ENCODE measurements around the gene SPACA5.
"Not testable (repeated sequence)": the region's sequence is repeated elsewhere in the genome, so short reads cannot be mapped to it uniquely, and the experiment has no call there.

Gene SPACA5

GRCh38 chrX:48006688-48007087 lies at the start of gene SPACA5:
Gene SPACA5 (plus strand): TSS chrX:48006988. CDS start chrX:48007803, 815 bp downstream.
- in situ Hi-C loops (cut with MboI; ENCODE audit: low pct_unique_long_range_greater_than_20kb, low sequenced_read_pairs, unreplicated experiment): not testable (repeated sequence)

GRCh38 chrX:47958206-47958605 lies 48.6 kb upstream of the SPACA5 start:
- in situ Hi-C loops (cut with MboI; ENCODE audit: low pct_unique_long_range_greater_than_20kb, low sequenced_read_pairs, unreplicated experiment); DNase-seq (ENCODE audit: low spot score): not testable (repeated sequence)

More at GRCh38 chrX:48006688-48007087, at the start of gene SPACA5:
- DNase-seq (ENCODE audit: low spot score): not testable (repeated sequence)

DNA sequence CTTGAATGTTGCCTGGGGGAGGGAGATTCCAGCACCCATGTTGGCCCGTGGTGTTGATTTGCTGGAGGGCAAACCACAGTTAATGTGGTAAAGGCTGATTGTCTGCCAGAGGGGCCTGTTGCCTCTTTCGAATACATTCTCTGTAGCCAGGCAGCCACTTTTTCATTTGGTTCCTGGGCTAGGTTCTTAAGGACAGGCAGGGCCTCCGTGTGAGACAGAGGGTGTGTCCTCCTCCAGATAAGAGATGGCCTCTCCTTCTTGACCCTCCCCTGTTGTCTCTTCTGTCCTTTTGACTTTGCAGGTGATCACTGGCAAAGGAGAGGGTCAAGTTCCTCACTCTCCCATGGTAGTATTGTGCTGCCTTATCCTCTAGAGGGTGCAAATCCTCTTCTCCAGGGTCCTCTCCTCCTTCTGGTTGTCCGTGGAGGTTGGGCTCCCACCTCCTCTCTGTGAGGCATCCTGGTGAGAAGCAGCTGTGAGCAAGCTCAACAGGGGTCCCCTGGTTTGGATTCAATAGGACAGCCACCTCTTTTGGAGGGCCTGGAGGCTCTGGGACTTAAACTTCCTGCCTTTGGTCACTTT lies 47.9 kb upstream of the SPACA5 start:
- in situ Hi-C loops (cut with MboI; ENCODE audit: low pct_unique_long_range_greater_than_20kb, low sequenced_read_pairs, unreplicated experiment): no loop called here

DNA sequence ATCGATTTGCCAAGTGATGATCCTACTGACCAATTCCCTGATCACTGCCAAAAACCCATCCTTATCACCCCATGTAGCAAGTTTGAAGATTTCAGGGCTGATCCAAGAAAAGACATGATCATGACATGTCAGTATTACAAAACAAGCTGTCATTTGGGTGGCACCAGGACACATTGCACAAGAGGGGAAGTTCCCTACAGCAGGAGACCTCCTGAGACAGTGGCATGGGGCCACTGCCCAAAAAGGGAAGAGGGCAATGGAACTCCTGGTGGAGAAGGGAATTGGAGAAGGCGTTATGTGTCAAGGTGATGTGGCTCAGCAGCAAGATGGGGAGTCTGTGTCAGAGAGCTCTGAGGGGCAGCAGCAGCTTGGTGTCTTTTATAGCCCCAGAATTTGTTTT lies 46.4 kb upstream of the SPACA5 start:
- no peak for DNase-seq (ENCODE audit: low spot score)
- in situ Hi-C loops (cut with MboI; ENCODE audit: low pct_unique_long_range_greater_than_20kb, low sequenced_read_pairs, unreplicated experiment): no loop called here
- TF ChIP-seq, protein P1, sequence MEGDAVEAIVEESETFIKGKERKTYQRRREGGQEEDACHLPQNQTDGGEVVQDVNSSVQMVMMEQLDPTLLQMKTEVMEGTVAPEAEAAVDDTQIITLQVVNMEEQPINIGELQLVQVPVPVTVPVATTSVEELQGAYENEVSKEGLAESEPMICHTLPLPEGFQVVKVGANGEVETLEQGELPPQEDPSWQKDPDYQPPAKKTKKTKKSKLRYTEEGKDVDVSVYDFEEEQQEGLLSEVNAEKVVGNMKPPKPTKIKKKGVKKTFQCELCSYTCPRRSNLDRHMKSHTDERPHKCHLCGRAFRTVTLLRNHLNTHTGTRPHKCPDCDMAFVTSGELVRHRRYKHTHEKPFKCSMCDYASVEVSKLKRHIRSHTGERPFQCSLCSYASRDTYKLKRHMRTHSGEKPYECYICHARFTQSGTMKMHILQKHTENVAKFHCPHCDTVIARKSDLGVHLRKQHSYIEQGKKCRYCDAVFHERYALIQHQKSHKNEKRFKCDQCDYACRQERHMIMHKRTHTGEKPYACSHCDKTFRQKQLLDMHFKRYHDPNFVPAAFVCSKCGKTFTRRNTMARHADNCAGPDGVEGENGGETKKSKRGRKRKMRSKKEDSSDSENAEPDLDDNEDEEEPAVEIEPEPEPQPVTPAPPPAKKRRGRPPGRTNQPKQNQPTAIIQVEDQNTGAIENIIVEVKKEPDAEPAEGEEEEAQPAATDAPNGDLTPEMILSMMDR (IDR thresholded peaks at IDR 0.05; ENCODE audit: extremely low read depth, insufficient read depth, missing control alignments): no peak

More for the DNA sequence above, 47.9 kb upstream of the SPACA5 start:
- TF ChIP-seq, protein P1 (IDR thresholded peaks at IDR 0.05; ENCODE audit: extremely low read depth, insufficient read depth, missing control alignments): no peak
- peak; percentile 21 for DNase-seq (ENCODE audit: low spot score)

- in situ Hi-C loops (cut with MboI; ENCODE audit: low pct_unique_long_range_greater_than_20kb, low sequenced_read_pairs, unreplicated experiment); DNase-seq (ENCODE audit: low spot score): not testable (repeated sequence)
Measured at GRCh38 chrX:47961830-47962229, 45.0 kb upstream of the SPACA5 start.

DNA sequence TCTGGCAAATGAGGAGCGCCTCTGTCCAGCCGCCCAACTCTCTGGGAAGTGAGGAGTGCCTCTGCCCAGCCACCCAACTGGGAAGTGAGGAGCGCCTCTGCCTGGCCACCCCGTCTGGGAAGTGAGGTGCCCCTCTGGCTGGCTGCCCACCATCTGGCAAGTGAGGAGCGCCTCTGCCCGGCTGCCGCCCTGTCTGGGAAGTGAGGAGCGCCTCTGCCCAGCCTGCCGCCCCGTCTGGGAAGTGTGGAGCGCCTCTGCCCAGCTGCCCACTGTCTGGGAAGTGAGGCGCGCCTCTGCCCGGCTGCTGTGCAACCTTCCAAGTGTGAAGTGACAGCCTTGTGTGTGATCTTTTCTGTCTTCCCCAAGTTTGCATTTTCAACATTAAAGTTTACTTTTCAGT lies 41.3 kb upstream of the SPACA5 start:
- in situ Hi-C loops (cut with MboI; ENCODE audit: low pct_unique_long_range_greater_than_20kb, low sequenced_read_pairs, unreplicated experiment); DNase-seq (ENCODE audit: low spot score): not testable (repeated sequence)

DNA sequence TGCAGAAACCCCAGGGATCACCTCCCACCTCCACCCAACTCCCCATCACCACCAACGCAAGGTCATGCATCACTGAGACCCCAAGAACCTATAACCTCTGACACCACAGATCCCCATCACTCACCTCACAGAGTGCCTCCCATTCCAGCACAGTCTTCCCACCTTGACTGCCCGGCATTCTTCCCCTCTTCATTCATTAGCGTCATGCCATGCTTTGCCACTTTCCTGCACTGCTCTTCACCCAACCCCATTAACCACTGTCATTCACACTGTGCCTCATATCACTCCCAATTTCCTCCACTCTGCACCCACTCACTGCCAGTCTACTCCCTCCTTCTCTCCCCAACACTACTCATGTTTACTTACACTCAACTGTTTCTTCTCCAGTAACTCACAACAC lies 33.6 kb upstream of the SPACA5 start:
- in situ Hi-C loops (cut with MboI; ENCODE audit: low pct_unique_long_range_greater_than_20kb, low sequenced_read_pairs, unreplicated experiment): no loop called here
- DNase-seq (ENCODE audit: low spot score): no peak
- TF ChIP-seq, protein P1 (IDR thresholded peaks at IDR 0.05; ENCODE audit: extremely low read depth, insufficient read depth, missing control alignments): no peak

GRCh38 chrX:47976254-47977151 lies 30.3 kb upstream of the SPACA5 start:
- in situ Hi-C loops (cut with MboI; ENCODE audit: low pct_unique_long_range_greater_than_20kb, low sequenced_read_pairs, unreplicated experiment): no loop called here
- TF ChIP-seq, protein P1 (IDR thresholded peaks at IDR 0.05; ENCODE audit: extremely low read depth, insufficient read depth, missing control alignments): no peak

More at GRCh38 chrX:47976254-47977151, 30.3 kb upstream of the SPACA5 start:
- DNase-seq (ENCODE audit: low spot score): no peak

Measured in GM13977 (cell line).